Stimulated activated CD8-positive, alpha-beta memory T cell treated with anti-CD3 and anti-CD28 coated beads, Interleukin-2, amount 100 ng/mL, for 48 hours (primary cell): Measurements from ENCODE around the gene OPN1MW2.
"Not testable (repeated sequence)": the region's sequence is repeated elsewhere in the genome, so short reads cannot be mapped to it uniquely, and the experiment has no call there.

ENCODE experiments used
- DNase-seq, 2 donors: peaks; one replicate each; pipeline ENCODE4 v3.0.0-alpha.2; 2020; ENCODE audit warnings: low read depth in 2 of 2

Gene OPN1MW2

GRCh38 chrX:154219456-154219855 lies at the start of gene OPN1MW2:
Gene OPN1MW2 (plus strand): TSS chrX:154219756. CDS start chrX:154219816, 60 bp downstream.
- DNase-seq: not testable (repeated sequence)

GRCh38 chrX:154172535-154172943 lies 47.0 kb upstream of the OPN1MW2 start:
- DNase-seq: not testable (repeated sequence)

- DNase-seq: not testable (repeated sequence)
These were observed 45.2 kb upstream of the OPN1MW2 start for GRCh38 chrX:154174356-154174755.

GRCh38 chrX:154182296-154182695 lies 37.3 kb upstream of the OPN1MW2 start, which contains the start of gene OPN1MW:
Gene OPN1MW (plus strand): TSS chrX:154182596. CDS start chrX:154182678, 82 bp downstream.
- DNase-seq: not testable (repeated sequence)

GRCh38 chrX:154183794-154184193 lies 35.8 kb upstream of the OPN1MW2 start:
- not testable (repeated sequence) for DNase-seq

- not testable (repeated sequence) for DNase-seq
These were observed 26.7 kb upstream of the OPN1MW2 start for GRCh38 chrX:154192846-154193245.

GRCh38 chrX:154194316-154194715 lies 25.2 kb upstream of the OPN1MW2 start:
- DNase-seq: not testable (repeated sequence)

GRCh38 chrX:154196466-154196865 lies 23.1 kb upstream of the OPN1MW2 start:
- not testable (repeated sequence) for DNase-seq

GRCh38 chrX:154209670-154210418 lies 9.7 kb upstream of the OPN1MW2 start:
- DNase-seq: not testable (repeated sequence)

- DNase-seq: not testable (repeated sequence)
These were observed 8.5 kb upstream of the OPN1MW2 start for GRCh38 chrX:154211057-154211456.

- not testable (repeated sequence) for DNase-seq
These were observed 8.1 kb upstream of the OPN1MW2 start for GRCh38 chrX:154211499-154211898.

- DNase-seq: not testable (repeated sequence)
These were observed 5.7 kb downstream of the OPN1MW2 start for GRCh38 chrX:154225292-154225691.

- not testable (repeated sequence) for DNase-seq
These were observed 7.2 kb downstream of the OPN1MW2 start for GRCh38 chrX:154226706-154227105.

GRCh38 chrX:154231443-154231842 lies 11.9 kb downstream of the OPN1MW2 start:
- not testable (repeated sequence) for DNase-seq

GRCh38 chrX:154233620-154234019 lies 14.1 kb downstream of the OPN1MW2 start:
- DNase-seq: not testable (repeated sequence)

- DNase-seq: not testable (repeated sequence)
These were observed 19.5 kb downstream of the OPN1MW2 start for GRCh38 chrX:154238939-154239559.

- DNase-seq: not testable (repeated sequence)
These were observed 20.5 kb downstream of the OPN1MW2 start for GRCh38 chrX:154239982-154240503.

- not testable (repeated sequence) for DNase-seq
These were observed 28.0 kb downstream of the OPN1MW2 start for GRCh38 chrX:154247377-154248045.

GRCh38 chrX:154248076-154248475 lies 28.5 kb downstream of the OPN1MW2 start:
- DNase-seq: not testable (repeated sequence)

GRCh38 chrX:154257282-154257681 lies 37.7 kb downstream of the OPN1MW2 start, which contains the start of gene OPN1MW3:
Gene OPN1MW3 (plus strand): TSS chrX:154257582. CDS start chrX:154257620, 38 bp downstream.
- DNase-seq: not testable (repeated sequence)

GRCh38 chrX:154258711-154259110 lies 39.2 kb downstream of the OPN1MW2 start:
- not testable (repeated sequence) for DNase-seq

- not testable (repeated sequence) for DNase-seq
These were observed 43.5 kb downstream of the OPN1MW2 start for GRCh38 chrX:154263072-154263471.
